Panc1 (cell line): ENCODE data around the gene MYOG. TPM values are rescaled to one million over a fixed set of nuclear protein-coding genes. Genes with fewer than 3 reads are reported as not detected.

Source experiments
- ATAC-seq: fragments of 200-7000 bp; cut with Tn5 transposase; 2 replicates; pipeline ENCODE4 v1.9.1; 2020; ENCODE audit warnings: mild to moderate bottlenecking, moderate library complexity
- BruUV-seq: library from RNA; stranded (reverse); fragments of 400-500 nt; replicated peaks from 2 replicates; lab custom pipeline; 2021; lab: Mats Ljungman, UMichigan
- CTCF ChIA-PET: fragments of 300-600 bp; sonication (Branson Sonifier 250); formaldehyde crosslinking; loops from one replicate; lab custom pipeline; 2022; ENCODE audit warnings: antibody characterized with exemption; lab: Charles Lee
- POLR2A ChIA-PET: fragments of 300-600 bp; sonication (Branson Sonifier 250); formaldehyde crosslinking; loops from one replicate; lab custom pipeline; 2022; ENCODE audit warnings: antibody characterized with exemption; lab: Charles Lee
- DNase-seq: peaks from one replicate; pipeline ENCODE4 v3.0.0-alpha.2; 2010; ENCODE audit warnings: low read depth, low spot score
- H3K27ac ChIP-seq: 2 replicates; pipeline ENCODE4 v1.5.1; 2011; ENCODE audit warnings: mild to moderate bottlenecking, low read length, inconsistent platforms
- H3K27me3 ChIP-seq: fragments of 200-500 bp; sonication (Bioruptor generic); 2 replicates; pipeline ENCODE4 v1.6.0; 2014; ENCODE audit warnings: low read length, inconsistent platforms; ENCODE audit not compliant: control insufficient read depth, insufficient read depth
- H3K36me3 ChIP-seq: fragments of 200-500 bp; sonication (Bioruptor generic); 2 replicates; pipeline ENCODE4 v1.5.1; 2014; ENCODE audit warnings: inconsistent platforms, mild to moderate bottlenecking, low read length, moderate library complexity; ENCODE audit not compliant: control insufficient read depth, insufficient read depth
- H3K4me1 ChIP-seq: 2 replicates; pipeline ENCODE4 v1.5.1; 2011; ENCODE audit warnings: inconsistent platforms, mild to moderate bottlenecking, low read length, moderate library complexity; ENCODE audit not compliant: control insufficient read depth, insufficient read depth
- H3K4me3 ChIP-seq, 2 experiments: 2 replicates each; pipeline ENCODE4 v1.5.1; 2011 to 2012; ENCODE audit warnings: low read depth in 2 of 2, low read length in 2 of 2, mild to moderate bottlenecking in 2 of 2, inconsistent platforms in 1 of 2, moderate library complexity in 1 of 2
- H3K9me3 ChIP-seq: fragments of 200-500 bp; sonication (Bioruptor generic); 2 replicates; pipeline ENCODE4 v1.5.1; 2014; ENCODE audit warnings: low read depth, mild to moderate bottlenecking, inconsistent platforms, low read length, moderate library complexity; ENCODE audit not compliant: control insufficient read depth, insufficient read depth
- POLR2AphosphoS5 ChIP-seq: IDR thresholded peaks from 2 replicates; pipeline ENCODE4 v1.6.1; 2012; ENCODE audit warnings: mild to moderate bottlenecking, low read depth, low read length, moderate library complexity
- SIN3A ChIP-seq: IDR thresholded peaks from 2 replicates; pipeline ENCODE4 v1.6.1; 2012; ENCODE audit warnings: low read depth, mild to moderate bottlenecking, low read length, moderate library complexity, borderline replicate concordance; ENCODE audit not compliant: insufficient read depth
- TCF7L2 ChIP-seq: IDR thresholded peaks from 2 replicates; pipeline ENCODE4 v1.6.1; 2011; ENCODE audit warnings: mild to moderate bottlenecking, low read depth, low read length, inconsistent platforms
- in situ Hi-C: cut with HindIII; loops from 2 replicates; pipeline ENCODE4 v1.10.0; 2016; ENCODE audit warnings: low sequenced_read_pairs, low pct_unique_long_range_greater_than_20kb
- intact Hi-C: fragments of 100-400 bp; cut with micrococcal nuclease; formaldehyde crosslinking; loops from one replicate; pipeline ENCODE4 v1.10.0; 2022; ENCODE audit not compliant: unreplicated experiment
- total RNA-seq: library from RNA; stranded (reverse); gene quantifications from one replicate; pipeline ENCODE4 v1.2.1, GENCODE V29; 2021; ENCODE audit not compliant: unreplicated experiment
- TF ChIP-seq, protein P1 (sequence below): fragments of 450-650 bp; IDR thresholded peaks from 2 replicates; pipeline ENCODE4 v1.5.1; 2017; ENCODE audit warnings: mild to moderate bottlenecking
- TF ChIP-seq, protein P2 (sequence below), 2 experiments: IDR thresholded peaks; 2 replicates each; pipeline ENCODE4 v1.6.1; 2011 to 2012; ENCODE audit warnings: low read depth in 2 of 2, control low read depth in 1 of 2, low read length in 1 of 2, mild to moderate bottlenecking in 1 of 2, moderate library complexity in 1 of 2; ENCODE audit not compliant: insufficient read depth in 1 of 2

Gene MYOG
- total RNA-seq, 1 experiment from 2014 or later: not detected

DNA sequence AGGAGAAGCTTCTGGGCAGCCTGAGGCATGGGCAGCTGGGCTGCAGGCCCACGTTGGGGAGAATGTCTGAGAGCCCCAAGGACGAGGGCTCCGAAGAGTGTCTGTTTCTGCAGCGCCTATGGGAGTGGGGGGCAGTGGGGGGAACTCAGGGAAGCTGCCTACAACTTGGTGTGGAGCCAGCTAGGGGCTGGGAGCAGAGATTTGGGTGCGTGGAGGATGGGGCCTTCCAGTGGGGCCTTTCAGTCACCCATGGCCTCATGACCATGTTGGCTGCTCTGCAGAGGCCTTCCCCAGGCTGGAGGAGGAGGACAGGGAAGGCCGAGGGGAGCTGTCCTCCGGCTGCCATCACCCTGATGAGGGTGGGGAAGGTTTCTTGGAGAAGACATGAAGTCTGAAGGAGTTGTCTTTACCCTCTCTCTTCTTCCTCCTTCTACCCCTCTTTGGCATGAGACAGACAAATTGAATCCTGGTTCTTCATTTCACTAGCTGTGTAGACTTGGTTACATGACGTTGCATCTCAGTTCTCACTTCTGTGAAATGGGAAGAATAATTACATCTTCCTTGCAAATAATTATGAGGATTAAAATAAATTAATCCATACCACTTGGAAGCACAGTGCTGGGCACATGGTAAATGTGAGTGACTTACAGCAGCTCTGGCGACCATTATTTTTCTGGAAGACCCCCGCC is 51.2 kb downstream of the MYOG start:
- intact Hi-C loops (loop anchor here (5.0 kb wide), 1 partner anchor 83 kb away; no protein-coding TSS in a partner anchor), in situ Hi-C loops (no loop called here)
- ChIA-PET CTCF (interaction anchor here (0.6 to 1.3 kb wide), 3 partner anchors 112 to 234 kb away, joined by 3 to 5 read pairs (median 4); no protein-coding TSS in a partner anchor), POLR2A (interaction anchor here (0.6 to 0.7 kb wide), 2 partner anchors 14 to 549 kb away, joined by 4 to 8 read pairs; no protein-coding TSS in a partner anchor)
- H3K9me3 ChIP-seq: no peaks in the 10 kb centered on the region
- no peak overlapping the region for H3K27ac ChIP-seq
- BruUV-seq: no TSS peak
- H3K4me1 ChIP-seq: no peaks in the 10 kb centered on the region
- no peak for ATAC-seq
- no peak for DNase-seq
- H3K36me3 ChIP-seq: no peaks in the 10 kb centered on the region
- no peaks in the 10 kb centered on the region for H3K27me3 ChIP-seq
- TF ChIP-seq TCF7L2: no peak
- TF ChIP-seq, protein P1, sequence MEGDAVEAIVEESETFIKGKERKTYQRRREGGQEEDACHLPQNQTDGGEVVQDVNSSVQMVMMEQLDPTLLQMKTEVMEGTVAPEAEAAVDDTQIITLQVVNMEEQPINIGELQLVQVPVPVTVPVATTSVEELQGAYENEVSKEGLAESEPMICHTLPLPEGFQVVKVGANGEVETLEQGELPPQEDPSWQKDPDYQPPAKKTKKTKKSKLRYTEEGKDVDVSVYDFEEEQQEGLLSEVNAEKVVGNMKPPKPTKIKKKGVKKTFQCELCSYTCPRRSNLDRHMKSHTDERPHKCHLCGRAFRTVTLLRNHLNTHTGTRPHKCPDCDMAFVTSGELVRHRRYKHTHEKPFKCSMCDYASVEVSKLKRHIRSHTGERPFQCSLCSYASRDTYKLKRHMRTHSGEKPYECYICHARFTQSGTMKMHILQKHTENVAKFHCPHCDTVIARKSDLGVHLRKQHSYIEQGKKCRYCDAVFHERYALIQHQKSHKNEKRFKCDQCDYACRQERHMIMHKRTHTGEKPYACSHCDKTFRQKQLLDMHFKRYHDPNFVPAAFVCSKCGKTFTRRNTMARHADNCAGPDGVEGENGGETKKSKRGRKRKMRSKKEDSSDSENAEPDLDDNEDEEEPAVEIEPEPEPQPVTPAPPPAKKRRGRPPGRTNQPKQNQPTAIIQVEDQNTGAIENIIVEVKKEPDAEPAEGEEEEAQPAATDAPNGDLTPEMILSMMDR: no peak
- H3K4me3 ChIP-seq: no peak overlapping the region

DNA sequence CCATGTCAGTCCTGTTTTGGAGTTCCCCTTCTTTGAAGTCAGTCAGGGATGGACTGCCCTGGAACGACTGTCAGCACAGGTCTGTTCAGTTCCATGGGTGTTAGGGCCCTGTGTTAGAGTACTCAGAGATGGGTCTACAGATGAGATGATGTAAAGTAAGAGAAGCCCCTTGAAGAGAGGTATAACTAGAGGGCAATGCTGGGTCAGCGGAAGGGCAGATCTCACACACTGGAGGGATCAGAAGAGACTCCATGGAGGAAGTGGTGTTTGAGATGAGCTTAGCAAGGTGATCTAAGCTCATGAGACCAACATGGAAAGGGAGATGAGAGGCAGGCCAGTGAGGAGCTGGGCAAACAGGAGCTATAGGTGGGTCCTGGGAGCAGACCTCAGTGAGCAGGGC is 51.9 kb downstream of the MYOG start:
- no peak overlapping the region for H3K27ac ChIP-seq
- H3K36me3 ChIP-seq: no peaks in the 10 kb centered on the region
- BruUV-seq: no TSS peak
- CTCF ChIA-PET: interaction anchor here (1.3 kb wide), 1 partner anchor 235 kb away, joined by 4 read pairs; no protein-coding TSS in a partner anchor
- DNase-seq (no peak), ATAC-seq (no peak)
- H3K4me3 ChIP-seq: no peak overlapping the region
- H3K4me1 ChIP-seq: no peaks in the 10 kb centered on the region
- POLR2A ChIA-PET: interaction anchor here (0.7 kb wide), 1 partner anchor 550 kb away, joined by 4 read pairs; no protein-coding TSS in a partner anchor
- no peaks in the 10 kb centered on the region for H3K27me3 ChIP-seq
- in situ Hi-C loops: no loop called here
- intact Hi-C loops: no loop called here
- H3K9me3 ChIP-seq: no peaks in the 10 kb centered on the region
- no peak for TF ChIP-seq SIN3A
- no peak for TF ChIP-seq POLR2AphosphoS5
- TF ChIP-seq TCF7L2: no peak
- TF ChIP-seq, protein P1: no peak
- TF ChIP-seq, protein P2, sequence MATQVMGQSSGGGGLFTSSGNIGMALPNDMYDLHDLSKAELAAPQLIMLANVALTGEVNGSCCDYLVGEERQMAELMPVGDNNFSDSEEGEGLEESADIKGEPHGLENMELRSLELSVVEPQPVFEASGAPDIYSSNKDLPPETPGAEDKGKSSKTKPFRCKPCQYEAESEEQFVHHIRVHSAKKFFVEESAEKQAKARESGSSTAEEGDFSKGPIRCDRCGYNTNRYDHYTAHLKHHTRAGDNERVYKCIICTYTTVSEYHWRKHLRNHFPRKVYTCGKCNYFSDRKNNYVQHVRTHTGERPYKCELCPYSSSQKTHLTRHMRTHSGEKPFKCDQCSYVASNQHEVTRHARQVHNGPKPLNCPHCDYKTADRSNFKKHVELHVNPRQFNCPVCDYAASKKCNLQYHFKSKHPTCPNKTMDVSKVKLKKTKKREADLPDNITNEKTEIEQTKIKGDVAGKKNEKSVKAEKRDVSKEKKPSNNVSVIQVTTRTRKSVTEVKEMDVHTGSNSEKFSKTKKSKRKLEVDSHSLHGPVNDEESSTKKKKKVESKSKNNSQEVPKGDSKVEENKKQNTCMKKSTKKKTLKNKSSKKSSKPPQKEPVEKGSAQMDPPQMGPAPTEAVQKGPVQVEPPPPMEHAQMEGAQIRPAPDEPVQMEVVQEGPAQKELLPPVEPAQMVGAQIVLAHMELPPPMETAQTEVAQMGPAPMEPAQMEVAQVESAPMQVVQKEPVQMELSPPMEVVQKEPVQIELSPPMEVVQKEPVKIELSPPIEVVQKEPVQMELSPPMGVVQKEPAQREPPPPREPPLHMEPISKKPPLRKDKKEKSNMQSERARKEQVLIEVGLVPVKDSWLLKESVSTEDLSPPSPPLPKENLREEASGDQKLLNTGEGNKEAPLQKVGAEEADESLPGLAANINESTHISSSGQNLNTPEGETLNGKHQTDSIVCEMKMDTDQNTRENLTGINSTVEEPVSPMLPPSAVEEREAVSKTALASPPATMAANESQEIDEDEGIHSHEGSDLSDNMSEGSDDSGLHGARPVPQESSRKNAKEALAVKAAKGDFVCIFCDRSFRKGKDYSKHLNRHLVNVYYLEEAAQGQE (IDR thresholded peaks at IDR 0.05; ENCODE audit: insufficient read depth in 1 of 2, low read depth in 2 of 2, low read length in 1 of 2): no peak
